ENCODE results near the gene KRT6B. TPM values are rescaled to one million over a fixed set of nuclear protein-coding genes. Genes with fewer than 3 reads are reported as not detected.

KRT6B gene
- total RNA-seq, 1 experiment from 2014 or later, result 7.7 TPM

- Histone ChIP-seq H3K9me2 (replicated peaks; ENCODE audit: low read length) (no peaks in the 10 kb centered on the region), H3K9ac (ENCODE audit: low read length) (no peak overlapping the region), H3K27me3 (ENCODE audit: low read length) (no peaks in the 10 kb centered on the region), H3K9me3 (ENCODE audit: low read length) (no peaks in the 10 kb centered on the region), H4K20me1 (ENCODE audit: low read length) (no peaks in the 10 kb centered on the region), H2AFZ (ENCODE audit: low read length) (no peak overlapping the region), H3K4me3 (ENCODE audit: low read length) (no peak overlapping the region), H3K4me2 (ENCODE audit: low read length) (no peak overlapping the region), H3K4me1 (ENCODE audit: insufficient read depth, low read length) (peaks cover 19% of the 10 kb centered on the region; the same call in 1 of the 2 replicates), H3F3A (ENCODE audit: low read length, unreplicated experiment) (no peaks in the 10 kb centered on the region), H3K36me3 (ENCODE audit: low read depth, low read length) (no peaks in the 10 kb centered on the region), H3K27ac (ENCODE audit: low read length) (no peak overlapping the region), H3K79me2 (ENCODE audit: low read length) (no peaks in the 10 kb centered on the region)
- TF ChIP-seq CTCF (conservative IDR thresholded peaks at IDR 0.05; ENCODE audit: low read depth, low read length) (no peak), EZH2 (IDR thresholded peaks at IDR 0.05; ENCODE audit: low read length, unreplicated experiment) (no peak), EZH2phosphoT487 (IDR thresholded peaks at IDR 0.05; ENCODE audit: borderline replicate concordance, low read length) (no peak)
- ChIA-PET CTCF (no interaction called here), POLR2A (ENCODE audit: unreplicated experiment) (no interaction called here)
- ATAC-seq (no peak), DNase-seq (no peak)
- intact Hi-C loops (cut with micrococcal nuclease), result no loop called here
- BruUV-seq (replicated peaks), result no TSS peak
Observed at GRCh38 chr12:52426034-52426433, 25.9 kb downstream of the KRT6B start.

- no peaks in the 10 kb centered on the region for H3K79me2 ChIP-seq (ENCODE audit: low read length)
- DNase-seq (no peak), ATAC-seq (no peak)
- TF ChIP-seq EZH2phosphoT487 (IDR thresholded peaks at IDR 0.05; ENCODE audit: borderline replicate concordance, low read length), result no peak
- intact Hi-C loops (cut with micrococcal nuclease), result no loop called here
- H3K27ac ChIP-seq (ENCODE audit: low read length), result no peak overlapping the region
- H3K9me2 ChIP-seq (replicated peaks; ENCODE audit: low read length), result no peaks in the 10 kb centered on the region
- no peaks in the 10 kb centered on the region for H4K20me1 ChIP-seq (ENCODE audit: low read length)
- no peak overlapping the region for H2AFZ ChIP-seq (ENCODE audit: low read length)
- no peaks in the 10 kb centered on the region for H3K9me3 ChIP-seq (ENCODE audit: low read length)
- peaks cover 19% of the 10 kb centered on the region; the same call in 1 of the 2 replicates for H3K4me1 ChIP-seq (ENCODE audit: insufficient read depth, low read length)
- CTCF ChIA-PET, result no interaction called here
- H3K4me3 ChIP-seq (ENCODE audit: low read length), result no peak overlapping the region
- no peak overlapping the region for H3K4me2 ChIP-seq (ENCODE audit: low read length)
- POLR2A ChIA-PET (ENCODE audit: unreplicated experiment), result no interaction called here
- no TSS peak for BruUV-seq (replicated peaks)
- H3F3A ChIP-seq (ENCODE audit: low read length, unreplicated experiment), result no peaks in the 10 kb centered on the region
- H3K9ac ChIP-seq (ENCODE audit: low read length), result no peak overlapping the region
- H3K36me3 ChIP-seq (ENCODE audit: low read depth, low read length), result no peaks in the 10 kb centered on the region
- no peaks in the 10 kb centered on the region for H3K27me3 ChIP-seq (ENCODE audit: low read length)
Observed at GRCh38 chr12:52425466-52425865, 26.5 kb downstream of the KRT6B start.

GRCh38 chr12:52423661-52424500, 28.1 kb downstream of the KRT6B start:
- ATAC-seq (peak; percentile 70), DNase-seq (peak; percentile 52)
- H3K9me2 ChIP-seq (replicated peaks; ENCODE audit: low read length), result no peaks in the 10 kb centered on the region
- intact Hi-C loops (cut with micrococcal nuclease), result no loop called here
- ChIA-PET POLR2A (ENCODE audit: unreplicated experiment) (no interaction called here), CTCF (no interaction called here)
- H3K4me3 ChIP-seq (ENCODE audit: low read length), result no peak overlapping the region
- H3K27me3 ChIP-seq (ENCODE audit: low read length), result no peaks in the 10 kb centered on the region
- no peak overlapping the region for H2AFZ ChIP-seq (ENCODE audit: low read length)
- H4K20me1 ChIP-seq (ENCODE audit: low read length), result no peaks in the 10 kb centered on the region
- no peaks in the 10 kb centered on the region for H3K36me3 ChIP-seq (ENCODE audit: low read depth, low read length)
- no peak overlapping the region for H3K9ac ChIP-seq (ENCODE audit: low read length)
- H3K4me1 ChIP-seq (ENCODE audit: insufficient read depth, low read length), result peaks cover 19% of the 10 kb centered on the region; the same call in 1 of the 2 replicates
- no peaks in the 10 kb centered on the region for H3F3A ChIP-seq (ENCODE audit: low read length, unreplicated experiment)
- TF ChIP-seq CTCF (conservative IDR thresholded peaks at IDR 0.05; ENCODE audit: low read depth, low read length) (no peak), EZH2 (IDR thresholded peaks at IDR 0.05; ENCODE audit: low read length, unreplicated experiment) (no peak), EZH2phosphoT487 (IDR thresholded peaks at IDR 0.05; ENCODE audit: borderline replicate concordance, low read length) (no peak)
- no peak overlapping the region for H3K4me2 ChIP-seq (ENCODE audit: low read length)
- BruUV-seq (replicated peaks), result no TSS peak
- no peaks in the 10 kb centered on the region for H3K9me3 ChIP-seq (ENCODE audit: low read length)
- no peak overlapping the region for H3K27ac ChIP-seq (ENCODE audit: low read length)
- H3K79me2 ChIP-seq (ENCODE audit: low read length), result no peaks in the 10 kb centered on the region

Data from PC-3 (cell line).